Gastroesophageal sphincter (tissue), 4 donors: ENCODE results near the gene HLA-DQA2. TPM values are rescaled to one million over a fixed set of nuclear protein-coding genes. Genes with fewer than 3 reads are reported as not detected.
"Not testable (repeated sequence)": the region's sequence is repeated elsewhere in the genome, so short reads cannot be mapped to it uniquely, and the experiment has no call there.

Experiments used
- ATAC-seq: fragments of 150-250 bp; one replicate; pipeline ENCODE4 v1.9.1; 2016; ENCODE audit warnings: mild to moderate bottlenecking, moderate library complexity
- H3K27ac ChIP-seq, 4 donors: fragments of 200-600 bp; sonication (generic) in 3 of 4; 1 replicate in 3 of 4; 2 replicates in 1 of 4; pipeline ENCODE4 v1.5.1; 2016 to 2019
- H3K27me3 ChIP-seq: fragments of 200-600 bp; sonication (generic); one replicate; pipeline ENCODE4 v1.5.1; 2019
- H3K36me3 ChIP-seq, 2 donors: fragments of 200-600 bp; sonication (generic); one replicate each; pipeline ENCODE4 v1.5.1; 2019; ENCODE audit warnings: control low read depth in 1 of 2
- H3K4me1 ChIP-seq, 3 donors: fragments of 200-600 bp; sonication (generic); 1 replicate in 2 of 3; 2 replicates in 1 of 3; pipeline ENCODE4 v1.5.1; 2016 to 2019; ENCODE audit warnings: control low read depth in 2 of 3
- H3K4me3 ChIP-seq, 2 donors: fragments of 200-600 bp; sonication (generic); one replicate each; pipeline ENCODE4 v1.5.1; 2019; ENCODE audit warnings: mild to moderate bottlenecking in 1 of 2, moderate library complexity in 1 of 2
- H3K9me3 ChIP-seq, 3 donors: fragments of 200-600 bp; sonication (generic); one replicate each; pipeline ENCODE4 v1.5.1; 2017 to 2019; ENCODE audit warnings: control low read depth in 2 of 3
- CTCF ChIP-seq, 4 experiments: fragments of 200-600 bp in 2 of 4; fragments of 450-650 bp in 2 of 4; sonication (generic) in 1 of 4; IDR thresholded peaks; one replicate each; pipeline ENCODE4 v1.5.1; 2017 to 2019; ENCODE audit warnings: antibody characterized with exemption in 4 of 4, mild to moderate bottlenecking in 2 of 4, moderate library complexity in 2 of 4
- EP300 ChIP-seq: sonication (generic); formaldehyde crosslinking; IDR thresholded peaks from one replicate; pipeline ENCODE4 v1.6.1; 2017; ENCODE audit warnings: antibody characterized with exemption, mild to moderate bottlenecking
- POLR2A ChIP-seq, 2 donors: fragments of 450-650 bp; IDR thresholded peaks; one replicate each; pipeline ENCODE4 v1.6.1; 2017; ENCODE audit warnings: antibody characterized with exemption in 2 of 2, mild to moderate bottlenecking in 2 of 2, moderate library complexity in 1 of 2
- POLR2AphosphoS5 ChIP-seq: sonication (generic); formaldehyde crosslinking; IDR thresholded peaks from one replicate; pipeline ENCODE4 v1.6.1; 2017; ENCODE audit warnings: antibody characterized with exemption
- WGBS, 2 donors: methylation state at CpG; one replicate each; pipeline ENCODE4 v1.1.5; 2018; ENCODE audit warnings: low coverage in 1 of 2; 5-methylcytosine and 5-hydroxymethylcytosine counted together
- total RNA-seq, 4 donors: library from RNA; depleted of rRNA; stranded (reverse); fragments of >200 nt; gene quantifications; one replicate each; pipeline ENCODE4 v1.1.0, GENCODE V29; 2016

Gene HLA-DQA2
- total RNA-seq, 4 donors from 2014 or later, result 0.40 to 1.8 TPM; not detected in 2

- H3K36me3 ChIP-seq, result no peaks in the 10 kb centered on the region
- H3K9me3 ChIP-seq, result no peaks in the 10 kb centered on the region
- H3K27me3 ChIP-seq, result peaks cover 25% of the 10 kb centered on the region
- H3K4me3 ChIP-seq, result no peak overlapping the region
- no peak for ATAC-seq
- no peak overlapping the region for H3K27ac ChIP-seq
- 37 to 45% methylated on average over 4 of the region's 4 CpGs for WGBS, 2 donors
- TF ChIP-seq CTCF (IDR thresholded peaks at IDR 0.05), result no peak
- no peak for TF ChIP-seq EP300
- TF ChIP-seq POLR2A (IDR thresholded peaks at IDR 0.05), result no peak
- no peak for TF ChIP-seq POLR2AphosphoS5
- no peaks in the 10 kb centered on the region for H3K4me1 ChIP-seq
Observed at GRCh38 chr6:32703347-32703746, 37.8 kb upstream of the HLA-DQA2 start.

GRCh38 chr6:32705164-32705563 lies 36.0 kb upstream of the HLA-DQA2 start:
- H3K9me3 ChIP-seq, H3K27ac ChIP-seq, H3K4me1 ChIP-seq, ATAC-seq, H3K4me3 ChIP-seq, H3K36me3 ChIP-seq: not testable (repeated sequence)
- WGBS, 2 donors, result 83 to 89% methylated on average over 2 to 3 of the region's 3 CpGs
- H3K27me3 ChIP-seq, result peaks cover 21% of the 10 kb centered on the region

- H3K4me3 ChIP-seq, result no peak overlapping the region
- ATAC-seq, result no peak
- no peaks in the 10 kb centered on the region for H3K9me3 ChIP-seq
- no peak for TF ChIP-seq POLR2A (IDR thresholded peaks at IDR 0.05)
- TF ChIP-seq EP300, result no peak
- TF ChIP-seq CTCF (IDR thresholded peaks at IDR 0.05), result no peak
- TF ChIP-seq POLR2AphosphoS5, result no peak
- no peaks in the 10 kb centered on the region for H3K36me3 ChIP-seq
- H3K27ac ChIP-seq, result no peak overlapping the region
- no peaks in the 10 kb centered on the region for H3K27me3 ChIP-seq
- no peaks in the 10 kb centered on the region for H3K4me1 ChIP-seq
Observed at GRCh38 chr6:32709625-32710024, 31.6 kb upstream of the HLA-DQA2 start.

GRCh38 chr6:32713241-32713640 lies 27.9 kb upstream of the HLA-DQA2 start:
- TF ChIP-seq POLR2AphosphoS5, result no peak
- Histone ChIP-seq H3K4me3 (no peak overlapping the region), H3K9me3 (no peaks in the 10 kb centered on the region), H3K27ac (no peak overlapping the region), H3K4me1 (no peaks in the 10 kb centered on the region), H3K36me3 (no peaks in the 10 kb centered on the region), H3K27me3 (peaks cover 12% of the 10 kb centered on the region)
- no peak for ATAC-seq

GRCh38 chr6:32716396-32716795 lies 24.8 kb upstream of the HLA-DQA2 start:
- no peak for ATAC-seq
- 87 to 100% methylated on average over 1 to 3 of the region's 3 CpGs for WGBS, 2 donors
- TF ChIP-seq EP300 (no peak), CTCF (IDR thresholded peaks at IDR 0.05) (no peak), POLR2A (IDR thresholded peaks at IDR 0.05) (no peak), POLR2AphosphoS5 (no peak)

GRCh38 chr6:32718879-32719278 lies 22.3 kb upstream of the HLA-DQA2 start:
- no peak overlapping the region for H3K27ac ChIP-seq
- WGBS, 2 donors, result 60 to 67% methylated on average over 3 of the region's 3 CpGs
- TF ChIP-seq CTCF (IDR thresholded peaks at IDR 0.05), result no peak
- no peak for TF ChIP-seq POLR2A (IDR thresholded peaks at IDR 0.05)
- TF ChIP-seq EP300, result no peak
- TF ChIP-seq POLR2AphosphoS5, result no peak
- H3K9me3 ChIP-seq, result no peaks in the 10 kb centered on the region
- peaks cover 14% of the 10 kb centered on the region for H3K27me3 ChIP-seq
- no peak for ATAC-seq
- H3K4me1 ChIP-seq, result no peaks in the 10 kb centered on the region
- H3K4me3 ChIP-seq, result no peak overlapping the region
- H3K36me3 ChIP-seq, result no peaks in the 10 kb centered on the region

More at GRCh38 chr6:32716396-32716795, 24.8 kb upstream of the HLA-DQA2 start:
- Histone ChIP-seq H3K4me3 (no peak overlapping the region), H3K4me1 (no peaks in the 10 kb centered on the region), H3K27me3 (peaks cover 14% of the 10 kb centered on the region), H3K9me3 (no peaks in the 10 kb centered on the region), H3K36me3 (no peaks in the 10 kb centered on the region), H3K27ac (no peak overlapping the region)
